Measurements from ENCODE around the gene ST7.

DNA sequence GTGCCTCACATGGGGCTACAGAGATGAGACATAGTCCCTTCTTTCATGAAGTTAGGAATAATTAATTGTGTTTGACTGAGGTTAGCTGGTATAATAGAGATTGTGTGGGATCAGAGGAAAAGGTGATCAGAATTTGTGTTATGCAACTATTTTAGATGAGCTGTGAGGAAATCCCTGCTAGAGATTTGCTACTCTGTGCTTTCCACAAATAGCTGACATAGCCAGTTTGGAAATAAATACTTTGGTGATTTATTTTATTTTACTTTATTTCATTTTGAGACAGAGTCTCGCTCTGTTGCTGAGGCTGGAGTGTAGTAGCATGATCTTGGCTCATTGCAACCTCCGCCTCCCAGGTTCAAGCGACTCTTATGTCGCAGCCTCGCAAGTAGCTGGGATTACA lies 32.3 kb downstream of the ST7 start:
- TF ChIP-seq, protein P1, sequence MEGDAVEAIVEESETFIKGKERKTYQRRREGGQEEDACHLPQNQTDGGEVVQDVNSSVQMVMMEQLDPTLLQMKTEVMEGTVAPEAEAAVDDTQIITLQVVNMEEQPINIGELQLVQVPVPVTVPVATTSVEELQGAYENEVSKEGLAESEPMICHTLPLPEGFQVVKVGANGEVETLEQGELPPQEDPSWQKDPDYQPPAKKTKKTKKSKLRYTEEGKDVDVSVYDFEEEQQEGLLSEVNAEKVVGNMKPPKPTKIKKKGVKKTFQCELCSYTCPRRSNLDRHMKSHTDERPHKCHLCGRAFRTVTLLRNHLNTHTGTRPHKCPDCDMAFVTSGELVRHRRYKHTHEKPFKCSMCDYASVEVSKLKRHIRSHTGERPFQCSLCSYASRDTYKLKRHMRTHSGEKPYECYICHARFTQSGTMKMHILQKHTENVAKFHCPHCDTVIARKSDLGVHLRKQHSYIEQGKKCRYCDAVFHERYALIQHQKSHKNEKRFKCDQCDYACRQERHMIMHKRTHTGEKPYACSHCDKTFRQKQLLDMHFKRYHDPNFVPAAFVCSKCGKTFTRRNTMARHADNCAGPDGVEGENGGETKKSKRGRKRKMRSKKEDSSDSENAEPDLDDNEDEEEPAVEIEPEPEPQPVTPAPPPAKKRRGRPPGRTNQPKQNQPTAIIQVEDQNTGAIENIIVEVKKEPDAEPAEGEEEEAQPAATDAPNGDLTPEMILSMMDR (IDR thresholded peaks at IDR 0.05) = no peak
- TF ChIP-seq ZFX (IDR thresholded peaks at IDR 0.05; ENCODE audit: borderline replicate concordance) = no peak

Measured in 22Rv1 (cell line).